Measurements from ENCODE around the gene CCDC57.
"Not testable (repeated sequence)": the region's sequence is repeated elsewhere in the genome, so short reads cannot be mapped to it uniquely, and the experiment has no call there.

Gene CCDC57

DNA sequence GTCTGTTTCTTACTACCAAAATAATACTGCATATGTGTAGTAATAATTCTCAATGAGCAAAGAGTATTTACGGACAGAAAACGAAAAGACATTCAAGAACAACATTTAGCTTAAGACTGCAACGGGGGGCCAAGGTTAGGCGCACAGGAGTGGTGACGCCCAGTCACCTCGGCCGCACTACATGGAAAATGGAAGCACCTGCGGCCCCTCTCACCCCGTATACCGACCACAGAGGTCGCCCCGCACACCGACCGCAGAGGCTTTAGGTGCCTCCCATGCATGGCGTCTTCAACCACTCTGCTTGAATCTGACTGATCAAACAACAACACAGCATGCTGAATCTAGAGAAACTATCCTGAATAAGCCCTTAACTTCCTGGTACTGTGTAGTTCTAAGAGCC, 26.4 kb downstream of the CCDC57 start:
- H2AFZ ChIP-seq (ENCODE audit: low read depth, low read length), result no peak overlapping the region
- no peaks in the 10 kb centered on the region for H3K4me1 ChIP-seq (ENCODE audit: insufficient read depth, low read length)
- H3K9me3 ChIP-seq (ENCODE audit: low read length), result no peaks in the 10 kb centered on the region
- peaks cover 30% of the 10 kb centered on the region for H3K36me3 ChIP-seq (ENCODE audit: insufficient read depth, low read length)
- H3K4me3 ChIP-seq (ENCODE audit: low read length), result no peak overlapping the region
- no peaks in the 10 kb centered on the region for H3K27me3 ChIP-seq (ENCODE audit: insufficient read depth, low read length)

- Histone ChIP-seq H3K9me3 (ENCODE audit: low read length) (no peaks in the 10 kb centered on the region), H3K4me1 (ENCODE audit: insufficient read depth, low read length) (no peaks in the 10 kb centered on the region), H3K4me3 (ENCODE audit: low read length) (no peak overlapping the region), H2AFZ (ENCODE audit: low read depth, low read length) (no peak overlapping the region), H3K36me3 (ENCODE audit: insufficient read depth, low read length) (peaks cover 32% of the 10 kb centered on the region), H3K27me3 (ENCODE audit: insufficient read depth, low read length) (no peaks in the 10 kb centered on the region)
Measured at GRCh38 chr17:82184761-82185160, 27.9 kb downstream of the CCDC57 start.

GRCh38 chr17:82180776-82181528, 31.7 kb downstream of the CCDC57 start:
- Histone ChIP-seq H3K9me3 (ENCODE audit: low read length) (no peaks in the 10 kb centered on the region), H3K27me3 (ENCODE audit: insufficient read depth, low read length) (no peaks in the 10 kb centered on the region), H2AFZ (ENCODE audit: low read depth, low read length) (no peak overlapping the region), H3K36me3 (ENCODE audit: insufficient read depth, low read length) (peaks cover 49% of the 10 kb centered on the region), H3K4me3 (ENCODE audit: low read length) (no peak overlapping the region), H3K4me1 (ENCODE audit: insufficient read depth, low read length) (no peaks in the 10 kb centered on the region)

GRCh38 chr17:82179946-82180475, 32.6 kb downstream of the CCDC57 start:
- Histone ChIP-seq H3K9me3 (ENCODE audit: low read length) (no peaks in the 10 kb centered on the region), H3K4me1 (ENCODE audit: insufficient read depth, low read length) (no peaks in the 10 kb centered on the region), H3K36me3 (ENCODE audit: insufficient read depth, low read length) (peaks cover 48% of the 10 kb centered on the region), H3K27me3 (ENCODE audit: insufficient read depth, low read length) (no peaks in the 10 kb centered on the region), H2AFZ (ENCODE audit: low read depth, low read length) (no peak overlapping the region), H3K4me3 (ENCODE audit: low read length) (no peak overlapping the region)

DNA sequence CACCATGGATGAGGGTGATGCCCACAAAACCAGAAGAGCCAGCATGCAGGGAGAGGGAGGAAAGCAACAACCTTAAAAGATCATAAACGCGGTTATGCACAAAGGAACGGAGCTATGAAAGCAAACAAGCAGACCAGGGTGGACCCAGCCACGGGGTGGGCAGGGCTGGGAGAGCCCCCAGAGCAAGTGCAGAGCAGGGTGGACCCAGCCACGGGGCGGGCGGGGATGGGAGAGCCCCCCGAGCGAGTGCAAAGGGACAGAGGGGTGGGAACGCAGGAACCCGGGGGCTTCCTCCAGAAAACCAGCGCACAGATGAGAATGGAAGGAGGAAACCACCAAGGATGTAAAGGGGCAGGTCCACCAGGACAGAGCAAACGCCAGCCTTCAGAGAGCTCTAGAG, 33.2 kb downstream of the CCDC57 start:
- H3K36me3 ChIP-seq (ENCODE audit: insufficient read depth, low read length), result peaks cover 46% of the 10 kb centered on the region
- no peak overlapping the region for H2AFZ ChIP-seq (ENCODE audit: low read depth, low read length)
- no peaks in the 10 kb centered on the region for H3K27me3 ChIP-seq (ENCODE audit: insufficient read depth, low read length)
- H3K4me1 ChIP-seq (ENCODE audit: insufficient read depth, low read length), result no peaks in the 10 kb centered on the region
- no peaks in the 10 kb centered on the region for H3K9me3 ChIP-seq (ENCODE audit: low read length)
- no peak overlapping the region for H3K4me3 ChIP-seq (ENCODE audit: low read length)

- no peaks in the 10 kb centered on the region for H3K27me3 ChIP-seq (ENCODE audit: insufficient read depth, low read length)
- H3K4me1 ChIP-seq (ENCODE audit: insufficient read depth, low read length), result no peaks in the 10 kb centered on the region
- peaks cover 50% of the 10 kb centered on the region for H3K36me3 ChIP-seq (ENCODE audit: insufficient read depth, low read length)
- H3K9me3 ChIP-seq (ENCODE audit: low read length), result no peaks in the 10 kb centered on the region
- H3K4me3 ChIP-seq (ENCODE audit: low read length), result no peak overlapping the region
- no peak overlapping the region for H2AFZ ChIP-seq (ENCODE audit: low read depth, low read length)
Measured at GRCh38 chr17:82178499-82179261, 34.0 kb downstream of the CCDC57 start.

DNA sequence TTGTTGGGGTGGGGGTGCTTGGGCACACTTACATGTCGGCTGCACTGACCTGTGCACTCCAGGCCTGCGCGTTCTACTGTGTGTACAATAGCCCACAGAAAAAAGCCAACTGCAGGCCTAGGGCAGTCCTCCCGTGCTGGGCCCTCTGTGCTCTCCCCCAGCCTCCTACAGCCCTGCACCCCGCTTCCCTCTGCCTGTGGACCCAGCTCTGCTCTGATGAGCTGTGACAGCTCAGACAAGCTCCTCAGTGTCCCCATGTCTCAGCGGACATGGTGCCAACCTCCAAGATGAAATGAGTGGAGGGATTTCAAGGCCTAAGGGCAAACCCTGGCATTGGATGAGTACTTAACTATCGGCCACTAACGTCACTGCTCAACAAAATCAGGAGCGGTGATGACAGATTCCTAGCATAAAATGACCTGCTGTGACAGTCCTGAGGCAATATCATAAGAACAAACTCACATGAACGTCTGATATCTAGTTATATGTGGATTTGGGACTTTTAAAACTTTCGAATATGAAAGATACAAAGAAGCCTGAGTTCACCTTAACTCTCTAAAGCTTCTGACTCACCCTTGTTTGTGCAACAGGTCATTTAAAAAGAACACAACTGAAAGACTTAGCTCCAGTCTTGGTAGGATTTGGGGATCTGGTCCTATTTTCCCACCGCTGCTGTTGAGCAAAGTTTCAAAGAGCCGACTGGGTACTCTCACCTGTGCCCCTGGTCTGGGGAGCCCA, 34.7 kb downstream of the CCDC57 start:
- H3K4me1 ChIP-seq (ENCODE audit: insufficient read depth, low read length), result no peaks in the 10 kb centered on the region
- H3K4me3 ChIP-seq (ENCODE audit: low read length), result no peak overlapping the region
- no peaks in the 10 kb centered on the region for H3K27me3 ChIP-seq (ENCODE audit: insufficient read depth, low read length)
- no peak overlapping the region for H2AFZ ChIP-seq (ENCODE audit: low read depth, low read length)
- H3K9me3 ChIP-seq (ENCODE audit: low read length), result no peaks in the 10 kb centered on the region
- H3K36me3 ChIP-seq (ENCODE audit: insufficient read depth, low read length), result peaks cover 44% of the 10 kb centered on the region

- H3K4me1 ChIP-seq (ENCODE audit: insufficient read depth, low read length), result no peaks in the 10 kb centered on the region
- H3K36me3 ChIP-seq (ENCODE audit: insufficient read depth, low read length), result peaks cover 50% of the 10 kb centered on the region
- H3K4me3 ChIP-seq (ENCODE audit: low read length), result no peak overlapping the region
- no peaks in the 10 kb centered on the region for H3K27me3 ChIP-seq (ENCODE audit: insufficient read depth, low read length)
- H3K9me3 ChIP-seq (ENCODE audit: low read length), result no peaks in the 10 kb centered on the region
- no peak overlapping the region for H2AFZ ChIP-seq (ENCODE audit: low read depth, low read length)
Measured at GRCh38 chr17:82177276-82177675, 35.4 kb downstream of the CCDC57 start.

DNA sequence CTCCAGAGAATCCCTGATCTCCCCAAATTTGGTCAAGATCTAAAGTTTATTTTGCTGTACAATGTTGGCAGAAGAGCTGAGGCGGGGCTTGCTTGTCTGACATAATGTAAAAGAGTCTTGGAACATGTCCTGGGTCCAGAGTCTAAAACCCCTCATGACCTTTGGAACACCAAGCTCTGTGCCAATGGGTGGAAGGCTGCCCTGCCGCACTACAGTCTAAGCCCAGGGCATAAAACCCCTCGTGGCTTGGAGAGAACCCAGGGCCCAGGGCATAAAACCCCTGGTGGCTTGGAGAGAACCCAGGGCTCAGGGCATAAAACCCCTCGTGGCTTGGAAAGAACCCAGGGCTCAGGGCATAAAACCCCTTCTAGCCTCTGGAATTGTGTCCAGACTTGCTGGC, 36.7 kb downstream of the CCDC57 start:
- Histone ChIP-seq H3K27me3 (ENCODE audit: insufficient read depth, low read length) (no peaks in the 10 kb centered on the region), H3K9me3 (ENCODE audit: low read length) (no peaks in the 10 kb centered on the region), H2AFZ (ENCODE audit: low read depth, low read length) (no peak overlapping the region), H3K4me3 (ENCODE audit: low read length) (no peak overlapping the region), H3K4me1 (ENCODE audit: insufficient read depth, low read length) (no peaks in the 10 kb centered on the region), H3K36me3 (ENCODE audit: insufficient read depth, low read length) (peaks cover 56% of the 10 kb centered on the region)

- Histone ChIP-seq H3K27me3 (ENCODE audit: insufficient read depth, low read length) (no peaks in the 10 kb centered on the region), H3K4me3 (ENCODE audit: low read length) (no peak overlapping the region), H3K36me3 (ENCODE audit: insufficient read depth, low read length) (peaks cover 58% of the 10 kb centered on the region), H3K4me1 (ENCODE audit: insufficient read depth, low read length) (no peaks in the 10 kb centered on the region), H2AFZ (ENCODE audit: low read depth, low read length) (no peak overlapping the region), H3K9me3 (ENCODE audit: low read length) (no peaks in the 10 kb centered on the region)
Measured at GRCh38 chr17:82175201-82175600, 37.4 kb downstream of the CCDC57 start.

GRCh38 chr17:82174042-82174857, 38.4 kb downstream of the CCDC57 start:
- H3K4me3 ChIP-seq (ENCODE audit: low read length); H3K27me3 ChIP-seq (ENCODE audit: insufficient read depth, low read length); H3K9me3 ChIP-seq (ENCODE audit: low read length); H2AFZ ChIP-seq (ENCODE audit: low read depth, low read length); H3K4me1 ChIP-seq (ENCODE audit: insufficient read depth, low read length): not testable (repeated sequence)
- peaks cover 66% of the 10 kb centered on the region for H3K36me3 ChIP-seq (ENCODE audit: insufficient read depth, low read length)

DNA sequence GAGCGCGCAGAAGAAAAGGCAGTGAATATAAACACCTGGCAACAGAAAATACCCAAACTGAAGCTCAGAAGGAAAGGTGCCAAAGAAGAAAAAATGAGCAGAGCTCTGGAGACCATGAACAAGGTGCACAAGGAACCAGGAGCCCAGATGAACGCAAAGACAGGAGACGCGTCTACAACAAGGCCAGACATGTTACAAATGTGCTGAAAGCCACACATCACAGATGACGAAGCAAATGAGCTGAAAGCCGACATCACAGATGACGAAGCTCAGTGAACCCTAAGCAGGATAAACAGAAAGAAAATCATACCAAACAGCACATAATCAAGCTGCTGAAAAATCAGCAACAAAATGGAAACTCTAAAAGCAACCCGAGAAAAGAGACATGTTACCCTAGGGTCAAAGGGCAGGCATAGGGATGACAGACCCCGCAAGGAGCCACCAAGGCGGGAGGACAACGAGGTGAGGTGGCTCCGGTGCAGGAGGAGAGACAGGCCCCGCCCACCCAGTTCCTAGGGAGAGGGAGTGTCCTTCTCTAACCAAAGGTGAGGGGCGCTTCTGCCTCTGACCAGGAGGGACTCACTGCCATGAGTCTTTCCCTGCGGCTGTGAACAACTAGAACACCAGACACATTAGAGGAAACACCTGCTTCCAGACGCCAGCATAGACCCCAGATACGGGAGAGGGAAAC, 39.1 kb downstream of the CCDC57 start:
- Histone ChIP-seq H3K36me3 (ENCODE audit: insufficient read depth, low read length) (peaks cover 60% of the 10 kb centered on the region), H3K4me3 (ENCODE audit: low read length) (no peak overlapping the region), H3K27me3 (ENCODE audit: insufficient read depth, low read length) (no peaks in the 10 kb centered on the region), H2AFZ (ENCODE audit: low read depth, low read length) (no peak overlapping the region), H3K4me1 (ENCODE audit: insufficient read depth, low read length) (no peaks in the 10 kb centered on the region), H3K9me3 (ENCODE audit: low read length) (no peaks in the 10 kb centered on the region)

Measured in neuron (in vitro differentiated cells).